Stimulated activated effector memory CD8-positive, alpha-beta T cell treated with anti-CD3 and anti-CD28 coated beads, Interleukin-12 subunit alpha, Interleukin-12 subunit beta, amount 100 ng/mL, for 72 hours (primary cell): ENCODE results near the gene CCND1.

Experiments used
- ATAC-seq: fragments of 150-1000 bp; cut with Tn5 transposase; 2 replicates; pipeline ENCODE4 v1.10.0; 2021
- DNase-seq, 2 donors: peaks; one replicate each; pipeline ENCODE4 v3.0.0; 2021 to 2022; ENCODE audit warnings: low spot score in 2 of 2
- H3K27ac Mint-ChIP-seq: one replicate; pipeline ENCODE4 v1.8.0; 2022; ENCODE audit warnings: mild to moderate bottlenecking, mixed read lengths
- H3K36me3 Mint-ChIP-seq: one replicate; pipeline ENCODE4 v1.8.0; 2022; ENCODE audit warnings: mild to moderate bottlenecking, mixed read lengths
- H3K4me1 Mint-ChIP-seq: one replicate; pipeline ENCODE4 v1.8.0; 2022; ENCODE audit warnings: mixed read lengths
- H3K4me3 Mint-ChIP-seq: one replicate; pipeline ENCODE4 v1.8.0; 2022; ENCODE audit warnings: mild to moderate bottlenecking, mixed read lengths
- H3K9me3 Mint-ChIP-seq: one replicate; pipeline ENCODE4 v1.8.0; 2022; ENCODE audit warnings: mixed read lengths

Gene CCND1

DNA sequence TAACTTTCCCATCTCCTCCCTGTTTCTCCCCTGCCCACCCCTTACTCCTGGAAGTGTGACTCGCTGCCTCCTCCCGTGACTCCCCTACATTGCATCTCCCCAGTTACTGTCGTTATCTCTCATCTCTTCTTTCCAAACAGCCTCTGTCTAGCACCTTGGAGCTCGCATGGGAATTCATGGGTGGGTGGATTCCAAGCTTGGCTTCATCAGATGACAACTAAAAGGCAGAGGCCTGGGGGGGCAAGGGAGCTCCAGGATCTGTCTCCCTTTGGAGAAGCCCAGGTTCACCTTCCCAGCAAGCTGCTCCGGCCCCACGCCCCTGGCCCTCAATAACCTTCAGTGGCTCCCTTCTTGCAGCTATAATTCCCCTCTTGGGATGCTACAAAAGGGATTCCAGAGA lies 6.9 kb upstream of the CCND1 start:
- no peaks in the 10 kb centered on the region for H3K4me1 Mint-ChIP-seq
- no peak overlapping the region for H3K4me3 Mint-ChIP-seq
- no peaks in the 10 kb centered on the region for H3K36me3 Mint-ChIP-seq
- DNase-seq = no peak
- H3K9me3 Mint-ChIP-seq = peaks cover 7% of the 10 kb centered on the region
- ATAC-seq = no peak
- H3K27ac Mint-ChIP-seq = no peak overlapping the region

GRCh38 chr11:69634590-69634989 lies 6.4 kb upstream of the CCND1 start:
- ATAC-seq (no peak), DNase-seq (no peak)
- Mint-ChIP-seq H3K4me1 (no peaks in the 10 kb centered on the region), H3K4me3 (no peak overlapping the region), H3K36me3 (no peaks in the 10 kb centered on the region), H3K9me3 (peaks cover 4% of the 10 kb centered on the region), H3K27ac (no peak overlapping the region)

DNA sequence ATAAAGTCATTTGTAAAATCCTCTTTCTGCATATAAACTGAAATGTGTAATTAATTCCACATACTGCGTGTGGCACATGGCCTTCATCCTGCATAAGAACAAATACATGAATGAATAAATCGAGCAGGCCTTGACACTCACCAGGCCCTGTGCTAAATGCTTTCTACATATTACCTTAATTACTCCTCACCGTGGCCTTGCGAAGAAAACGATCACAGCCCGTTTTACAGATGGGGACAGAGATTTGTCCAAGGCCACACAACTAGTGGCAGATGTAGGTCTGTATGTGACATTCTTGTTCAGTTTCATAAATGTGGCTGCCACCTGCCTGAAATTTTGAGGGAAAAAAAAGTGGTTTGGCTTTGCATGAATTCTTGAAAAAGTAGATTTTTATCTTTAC lies 5.8 kb upstream of the CCND1 start:
- H3K27ac Mint-ChIP-seq = no peak overlapping the region
- H3K4me3 Mint-ChIP-seq = no peak overlapping the region
- no peaks in the 10 kb centered on the region for H3K9me3 Mint-ChIP-seq
- DNase-seq = no peak
- peaks cover 4% of the 10 kb centered on the region for H3K4me1 Mint-ChIP-seq
- no peak for ATAC-seq
- H3K36me3 Mint-ChIP-seq = no peaks in the 10 kb centered on the region

GRCh38 chr11:69635804-69636511 lies 5.0 kb upstream of the CCND1 start:
- Mint-ChIP-seq H3K4me1 (peaks cover 11% of the 10 kb centered on the region), H3K27ac (no peak overlapping the region), H3K36me3 (no peaks in the 10 kb centered on the region), H3K9me3 (no peaks in the 10 kb centered on the region), H3K4me3 (no peak overlapping the region)
- DNase-seq (no peak), ATAC-seq (no peak)

- Mint-ChIP-seq H3K36me3 (no peaks in the 10 kb centered on the region), H3K4me1 (peaks cover 17% of the 10 kb centered on the region), H3K4me3 (no peak overlapping the region), H3K9me3 (no peaks in the 10 kb centered on the region), H3K27ac (no peak overlapping the region)
- no peak for DNase-seq
- ATAC-seq = no peak
These were observed 4.3 kb upstream of the CCND1 start for GRCh38 chr11:69636512-69637197.

GRCh38 chr11:69637198-69637940 lies 3.6 kb upstream of the CCND1 start:
- no peak for ATAC-seq
- Mint-ChIP-seq H3K4me1 (peaks cover 17% of the 10 kb centered on the region), H3K4me3 (peak overlapping the region; percentile 7), H3K27ac (no peak overlapping the region), H3K36me3 (no peaks in the 10 kb centered on the region), H3K9me3 (no peaks in the 10 kb centered on the region)
- no peak for DNase-seq

DNA sequence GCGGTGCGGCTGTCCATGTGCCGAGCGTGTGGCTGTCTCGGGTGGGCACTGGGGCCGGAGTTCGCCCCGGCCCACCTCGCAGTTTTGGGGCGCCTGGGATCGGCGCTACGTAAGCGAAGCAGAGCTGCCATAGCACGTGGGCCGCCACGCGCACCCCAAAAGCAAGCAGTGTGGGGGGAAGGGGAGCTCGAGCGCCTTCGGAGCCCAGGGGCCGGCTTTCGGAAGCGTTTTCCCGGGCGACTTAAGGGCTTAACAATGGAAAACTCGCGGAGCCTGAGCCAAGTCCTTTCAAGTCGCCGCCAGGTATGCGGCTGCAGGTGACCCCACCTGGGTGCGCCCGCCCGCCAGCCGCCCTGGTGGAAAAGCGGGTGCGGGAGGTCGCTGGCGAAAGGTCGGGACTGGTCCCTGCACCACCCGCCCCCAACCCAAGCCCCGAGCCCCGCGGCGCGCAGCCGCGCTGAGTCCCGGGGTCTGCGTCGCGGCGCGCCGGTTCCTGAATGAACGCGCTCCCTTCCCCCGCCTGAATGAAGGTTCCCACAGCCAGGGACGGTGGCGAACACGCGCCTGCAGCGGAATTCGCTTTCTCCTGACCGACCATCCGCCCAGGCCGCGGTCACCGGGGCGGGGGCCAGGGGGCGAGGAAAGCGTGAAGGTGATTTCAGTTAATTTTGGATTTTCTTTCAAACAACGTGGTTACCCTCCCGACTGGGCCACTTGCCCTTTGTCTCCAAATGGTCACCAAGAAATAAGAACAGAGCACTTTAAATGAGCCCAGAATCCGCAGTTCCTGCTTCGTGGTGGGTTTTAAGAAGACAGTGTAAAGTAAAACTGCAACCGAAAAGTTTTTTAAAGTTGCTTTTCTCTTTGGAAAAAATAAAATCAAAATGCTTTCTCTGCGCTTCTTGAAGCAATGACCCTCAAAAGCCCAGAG lies 2.8 kb upstream of the CCND1 start:
- no peak overlapping the region for H3K27ac Mint-ChIP-seq
- no peaks in the 10 kb centered on the region for H3K36me3 Mint-ChIP-seq
- ATAC-seq (no peak), DNase-seq (no peak)
- H3K4me1 Mint-ChIP-seq = peaks cover 17% of the 10 kb centered on the region
- H3K9me3 Mint-ChIP-seq = no peaks in the 10 kb centered on the region
- peak overlapping the region; percentile 11 for H3K4me3 Mint-ChIP-seq

DNA sequence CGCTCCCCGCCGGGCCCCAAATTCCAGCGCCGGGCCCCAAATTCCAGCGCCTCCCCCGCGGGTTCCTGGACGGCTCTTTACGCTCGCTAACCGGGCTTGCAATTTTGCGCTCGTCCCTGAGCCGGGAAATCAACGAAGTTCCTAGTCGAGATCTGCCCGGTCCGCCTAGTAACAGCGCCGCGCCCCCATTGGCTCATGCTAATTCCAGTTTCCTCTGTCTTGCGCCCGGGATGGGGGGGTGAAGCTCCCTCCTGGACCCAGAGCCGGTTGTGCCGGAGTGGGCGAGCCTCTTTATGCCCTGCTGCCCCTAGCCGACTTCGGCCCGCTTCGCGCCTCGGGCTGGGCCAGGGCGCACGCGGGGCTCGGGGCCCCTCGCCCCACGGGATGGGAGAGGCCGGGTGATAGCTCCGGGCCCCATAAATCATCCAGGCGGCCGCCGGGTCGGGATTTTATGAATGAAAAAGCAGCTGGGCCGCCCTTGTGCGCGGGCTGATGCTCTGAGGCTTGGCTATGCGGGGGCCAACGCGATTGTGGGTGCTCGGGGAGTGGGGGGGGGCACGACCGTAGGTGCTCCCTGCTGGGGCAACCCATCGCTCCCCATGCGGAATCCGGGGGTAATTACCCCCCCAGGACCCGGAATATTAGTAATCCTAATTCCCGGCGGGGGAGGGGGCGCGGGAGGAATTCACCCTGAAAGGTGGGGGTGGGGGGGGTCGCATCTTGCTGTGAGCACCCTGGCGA lies 1.8 kb upstream of the CCND1 start:
- ATAC-seq (no peak), DNase-seq (no peak)
- Mint-ChIP-seq H3K27ac (no peak overlapping the region), H3K4me1 (peaks cover 17% of the 10 kb centered on the region), H3K36me3 (no peaks in the 10 kb centered on the region), H3K9me3 (no peaks in the 10 kb centered on the region), H3K4me3 (peak overlapping the region; percentile 11)

- H3K36me3 Mint-ChIP-seq = no peaks in the 10 kb centered on the region
- ATAC-seq (no peak), DNase-seq (no peak)
- H3K4me1 Mint-ChIP-seq = peaks cover 17% of the 10 kb centered on the region
- H3K4me3 Mint-ChIP-seq = peak overlapping the region; percentile 66
- no peak overlapping the region for H3K27ac Mint-ChIP-seq
- no peaks in the 10 kb centered on the region for H3K9me3 Mint-ChIP-seq
These were observed 1.1 kb upstream of the CCND1 start for GRCh38 chr11:69639831-69640230.

- Mint-ChIP-seq H3K9me3 (no peaks in the 10 kb centered on the region), H3K4me3 (peak overlapping the region; percentile 66), H3K27ac (no peak overlapping the region), H3K36me3 (no peaks in the 10 kb centered on the region), H3K4me1 (peaks cover 17% of the 10 kb centered on the region)
- ATAC-seq (no peak), DNase-seq (no peak)
These were observed 529 bp upstream of the CCND1 start for GRCh38 chr11:69640260-69640994.

DNA sequence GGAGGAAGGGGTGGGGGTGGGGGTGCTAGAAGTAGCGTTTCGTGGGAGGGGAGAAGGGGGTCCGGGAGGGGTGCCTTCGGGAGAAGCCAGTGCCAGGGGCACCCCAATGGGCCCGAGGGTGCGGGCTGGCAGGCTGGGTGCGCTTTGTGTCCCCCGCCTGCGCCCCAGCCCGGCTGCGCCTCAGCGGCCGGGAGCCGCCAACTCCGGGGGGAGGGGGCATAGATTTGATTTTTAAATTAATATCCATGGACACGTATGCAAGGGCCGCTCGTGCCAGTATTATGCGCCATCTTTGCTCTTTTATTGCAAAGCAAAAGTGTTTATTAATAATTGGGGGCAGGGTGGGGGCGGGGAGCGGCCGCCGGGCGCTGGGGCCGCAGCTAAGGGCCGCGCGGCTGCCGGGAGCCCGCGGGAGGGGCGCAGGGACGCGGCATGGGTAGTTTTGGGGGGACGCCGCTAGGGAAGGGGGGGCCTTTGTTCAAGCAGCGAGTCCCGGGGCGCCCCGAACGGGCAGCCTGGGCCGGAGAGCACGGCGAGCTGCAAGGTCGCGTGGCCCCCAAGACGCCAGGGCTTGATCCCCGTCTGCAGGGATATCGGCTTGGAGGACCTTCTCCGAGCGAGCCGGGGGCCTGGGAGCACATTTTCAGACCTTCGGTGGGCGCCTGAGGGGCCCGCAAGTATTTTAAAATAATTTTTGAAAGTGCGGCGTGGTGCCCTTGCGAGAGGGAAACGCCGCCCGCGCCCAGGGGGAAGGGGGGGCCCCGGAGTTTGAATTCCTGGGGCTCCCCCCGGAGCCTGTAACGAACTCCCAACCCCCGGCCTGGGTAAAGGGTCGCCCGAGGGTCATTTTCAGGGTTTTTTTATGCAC lies 959 bp downstream of the CCND1 start:
- H3K4me1 Mint-ChIP-seq = peaks cover 17% of the 10 kb centered on the region
- DNase-seq (no peak), ATAC-seq (no peak)
- no peaks in the 10 kb centered on the region for H3K36me3 Mint-ChIP-seq
- peak overlapping the region; percentile 66 for H3K4me3 Mint-ChIP-seq
- H3K9me3 Mint-ChIP-seq = no peaks in the 10 kb centered on the region
- H3K27ac Mint-ChIP-seq = no peak overlapping the region

- no peak for DNase-seq
- no peaks in the 10 kb centered on the region for H3K36me3 Mint-ChIP-seq
- no peak overlapping the region for H3K27ac Mint-ChIP-seq
- peak overlapping the region; percentile 52 for H3K4me3 Mint-ChIP-seq
- no peak for ATAC-seq
- H3K4me1 Mint-ChIP-seq = peaks cover 17% of the 10 kb centered on the region
- no peaks in the 10 kb centered on the region for H3K9me3 Mint-ChIP-seq
These were observed 1.6 kb downstream of the CCND1 start for GRCh38 chr11:69642549-69642912.

GRCh38 chr11:69642913-69643632 lies 2.1 kb downstream of the CCND1 start:
- Mint-ChIP-seq H3K27ac (no peak overlapping the region), H3K9me3 (no peaks in the 10 kb centered on the region), H3K36me3 (no peaks in the 10 kb centered on the region), H3K4me1 (peaks cover 17% of the 10 kb centered on the region), H3K4me3 (peak overlapping the region; percentile 52)
- peak; percentile 76 to 83 for DNase-seq
- ATAC-seq = peak; percentile 87
